ENCODE measurements around the gene MALRD1.
"Not testable (repeated sequence)": the region's sequence is repeated elsewhere in the genome, so short reads cannot be mapped to it uniquely, and the experiment has no call there.

The MALRD1 gene

DNA sequence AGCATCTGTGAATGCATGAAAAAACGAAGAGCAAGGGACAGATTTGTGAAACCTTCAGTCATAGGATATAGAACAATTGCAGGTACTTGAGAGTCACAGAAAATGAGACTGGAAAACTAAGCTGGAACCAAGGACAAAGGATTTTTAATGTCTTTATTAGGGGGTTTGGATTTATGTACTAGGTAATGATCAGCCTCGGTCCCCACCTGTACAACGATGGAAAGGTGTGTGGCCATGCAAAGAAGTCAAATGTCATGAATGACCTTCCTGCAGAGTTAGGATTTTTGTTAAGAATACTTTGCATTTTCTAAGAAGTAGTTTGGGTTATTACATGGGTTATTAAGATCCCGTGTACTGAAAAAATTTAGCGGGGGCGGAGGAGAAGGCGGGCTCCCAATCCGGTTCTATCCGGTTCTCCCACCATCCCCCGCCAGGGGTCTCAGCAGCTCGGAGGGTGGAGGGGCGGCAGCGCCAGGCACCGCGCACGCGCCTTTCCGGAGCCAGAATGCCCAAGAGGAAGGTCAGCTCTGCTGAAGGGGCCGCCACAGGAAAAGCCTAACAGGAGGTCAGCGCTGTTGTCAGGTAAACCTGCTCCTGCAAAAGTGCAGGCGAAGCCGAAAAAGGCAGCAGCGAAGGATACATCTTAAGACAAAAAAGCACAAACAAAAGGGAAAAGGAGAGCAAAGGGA is 440.1 kb downstream of the MALRD1 start:
- no peak for FAIRE-seq
- TF ChIP-seq POLR2A (IDR thresholded peaks at IDR 0.05; ENCODE audit: low read depth, low read length), result no peak
- no peak for DNase-seq (ENCODE audit: insufficient read length, low spot score)

- DNase-seq (ENCODE audit: insufficient read length, low spot score) (no peak), FAIRE-seq (no peak)
- TF ChIP-seq POLR2A (IDR thresholded peaks at IDR 0.05; ENCODE audit: low read depth, low read length), result no peak
Observed at GRCh38 chr10:19491166-19491565, 442.6 kb downstream of the MALRD1 start.

DNA sequence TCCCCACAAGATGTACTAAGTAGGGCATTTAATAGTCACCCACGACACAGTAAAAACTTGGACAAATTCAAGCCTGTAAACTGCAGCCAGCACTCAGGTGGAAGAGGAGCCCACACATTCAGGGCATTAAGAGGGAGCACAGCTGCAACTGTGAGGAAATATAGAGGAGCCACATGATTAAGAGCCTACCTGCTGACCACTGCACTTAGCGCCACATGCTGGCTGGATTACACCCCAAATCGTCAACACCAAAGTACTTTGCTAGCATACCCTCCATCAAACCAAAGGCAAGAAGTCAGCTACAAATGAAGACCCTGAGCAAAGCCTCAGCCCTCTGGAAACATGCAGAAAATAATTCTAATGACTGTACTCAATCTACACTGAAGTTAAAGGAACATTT is 445.3 kb downstream of the MALRD1 start:
- no peak for TF ChIP-seq POLR2A (IDR thresholded peaks at IDR 0.05; ENCODE audit: low read depth, low read length)
- FAIRE-seq, result no peak
- DNase-seq (ENCODE audit: insufficient read length, low spot score), result no peak

DNA sequence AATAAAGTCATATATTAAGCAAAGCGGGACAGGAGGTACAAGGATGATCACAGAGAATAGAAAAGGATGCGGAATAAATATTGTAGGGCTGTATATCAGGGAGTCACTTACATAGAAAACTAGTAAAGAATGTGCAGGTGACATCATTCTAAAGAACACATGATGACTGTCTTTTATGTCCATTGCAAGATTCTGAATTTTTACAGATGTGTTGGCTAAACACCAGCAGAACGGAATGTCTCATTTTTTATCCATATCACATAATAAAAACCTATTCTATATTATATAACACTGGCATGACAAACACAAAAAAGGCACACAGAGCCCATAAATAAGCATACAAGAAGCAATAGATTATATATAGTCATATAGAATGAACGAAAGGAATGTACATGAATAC is 448.4 kb downstream of the MALRD1 start:
- TF ChIP-seq POLR2A (IDR thresholded peaks at IDR 0.05; ENCODE audit: low read depth, low read length), result no peak
- DNase-seq (ENCODE audit: insufficient read length, low spot score), result no peak
- FAIRE-seq, result no peak

GRCh38 chr10:19498393-19499290 is 450.0 kb downstream of the MALRD1 start:
- TF ChIP-seq POLR2A (IDR thresholded peaks at IDR 0.05; ENCODE audit: low read depth, low read length), result no peak
- DNase-seq (ENCODE audit: insufficient read length, low spot score), result no peak
- no peak for FAIRE-seq

GRCh38 chr10:19499291-19499770 is 450.7 kb downstream of the MALRD1 start:
- DNase-seq (ENCODE audit: insufficient read length, low spot score) (no peak), FAIRE-seq (no peak)
- no peak for TF ChIP-seq POLR2A (IDR thresholded peaks at IDR 0.05; ENCODE audit: low read depth, low read length)

DNA sequence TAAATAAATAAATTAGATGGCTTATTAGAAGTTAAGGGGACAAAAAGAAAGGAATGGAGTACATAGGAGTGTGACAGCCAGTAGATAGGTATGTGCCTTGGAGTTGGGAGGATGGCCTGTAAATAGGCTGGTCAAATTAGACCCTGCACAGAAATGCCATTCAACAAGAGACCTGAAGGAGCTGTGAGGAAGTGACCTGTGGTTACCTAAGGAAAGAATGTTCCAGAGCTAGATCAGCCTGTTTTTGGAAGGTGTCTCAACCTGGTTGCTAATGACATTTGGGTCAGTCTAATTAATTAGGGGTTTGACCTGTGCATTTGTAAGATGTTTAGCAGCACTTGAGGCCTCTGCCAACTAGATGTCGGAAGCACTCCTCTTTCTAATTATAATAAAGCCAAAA is 452.4 kb downstream of the MALRD1 start:
- no peak for TF ChIP-seq POLR2A (IDR thresholded peaks at IDR 0.05; ENCODE audit: low read depth, low read length)
- no peak for FAIRE-seq
- no peak for DNase-seq (ENCODE audit: insufficient read length, low spot score)

DNA sequence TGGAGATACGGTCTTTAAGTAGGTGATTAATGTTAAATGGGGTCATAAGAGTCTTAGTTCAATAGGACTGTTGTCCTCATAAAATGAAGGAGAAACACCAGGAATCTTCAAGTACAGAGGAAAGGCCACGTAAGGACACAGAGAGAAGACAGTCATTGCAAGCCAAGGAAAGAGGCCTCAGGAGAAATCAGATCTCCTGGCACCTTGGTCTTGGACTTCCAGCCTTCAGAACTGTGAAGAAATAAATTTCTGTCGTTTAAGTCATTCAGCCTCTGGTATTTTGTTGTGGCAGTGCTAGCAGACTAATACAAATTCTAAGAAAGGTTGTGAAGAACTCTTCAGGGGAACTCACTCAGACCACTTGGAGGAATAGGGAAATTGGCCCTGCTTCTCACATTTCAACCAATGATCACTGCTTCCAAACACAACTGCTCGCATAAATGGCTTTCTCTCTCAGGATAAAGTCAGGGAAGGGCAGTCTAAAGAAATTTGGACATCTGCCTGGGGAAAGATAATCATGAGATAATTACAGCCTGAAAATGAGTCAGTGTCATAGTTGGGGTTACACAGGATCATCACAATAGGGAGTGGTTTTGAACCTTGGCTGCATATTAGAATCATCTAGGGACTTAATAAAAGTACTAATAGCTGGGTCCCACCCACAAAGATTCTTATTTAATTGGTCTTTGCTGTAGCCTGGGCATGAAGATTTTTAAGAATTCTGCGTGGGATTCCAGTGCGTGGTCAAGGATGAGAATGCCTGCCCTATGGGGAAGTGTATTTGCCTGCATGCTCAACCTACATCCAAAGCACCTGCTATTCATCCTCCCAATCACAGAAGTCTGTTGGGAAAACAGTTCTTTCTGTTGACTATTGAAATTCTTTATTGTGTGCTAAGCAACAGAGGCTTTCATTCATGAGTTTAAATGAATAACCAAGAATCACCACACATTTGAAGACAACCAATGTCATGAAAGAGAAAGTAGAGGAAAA is 457.0 kb downstream of the MALRD1 start:
- DNase-seq (ENCODE audit: insufficient read length, low spot score) (no peak), FAIRE-seq (no peak)
- no peak for TF ChIP-seq POLR2A (IDR thresholded peaks at IDR 0.05; ENCODE audit: low read depth, low read length)

DNA sequence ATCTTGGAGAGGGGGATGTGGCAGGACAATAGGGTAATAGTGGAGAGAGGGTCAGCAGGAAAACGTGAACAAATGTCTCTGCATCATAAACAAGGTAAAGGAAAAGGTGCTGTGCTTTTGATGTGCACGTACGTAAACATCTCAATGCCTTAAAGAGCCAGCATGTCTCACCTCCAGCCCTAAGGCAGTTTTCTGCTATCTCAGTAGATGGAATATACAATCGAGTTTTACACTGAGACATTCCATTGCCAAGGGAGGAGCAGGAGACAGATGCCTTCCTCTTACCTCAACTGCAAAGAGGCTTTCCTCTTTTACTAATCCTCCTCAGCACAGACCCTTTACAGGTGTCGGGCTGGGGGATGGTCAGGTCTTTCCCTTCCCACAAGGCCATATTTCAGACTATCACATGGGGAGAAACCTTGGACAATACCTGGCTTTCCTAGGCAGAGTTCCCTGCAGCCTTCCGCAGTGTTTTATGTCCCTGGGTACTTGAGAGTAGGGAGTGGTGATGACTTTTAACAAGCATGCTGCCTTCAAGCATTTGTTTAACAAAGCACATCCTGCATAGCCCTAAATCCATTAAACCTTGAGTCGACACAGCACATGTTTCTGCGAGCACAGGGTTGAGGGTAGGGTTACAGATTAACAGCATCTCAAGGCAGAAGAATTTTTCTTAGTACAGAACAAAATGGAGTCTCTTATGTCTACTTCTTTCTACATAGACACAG is 461.6 kb downstream of the MALRD1 start:
- DNase-seq (ENCODE audit: insufficient read length, low spot score), result not testable (repeated sequence)

DNA sequence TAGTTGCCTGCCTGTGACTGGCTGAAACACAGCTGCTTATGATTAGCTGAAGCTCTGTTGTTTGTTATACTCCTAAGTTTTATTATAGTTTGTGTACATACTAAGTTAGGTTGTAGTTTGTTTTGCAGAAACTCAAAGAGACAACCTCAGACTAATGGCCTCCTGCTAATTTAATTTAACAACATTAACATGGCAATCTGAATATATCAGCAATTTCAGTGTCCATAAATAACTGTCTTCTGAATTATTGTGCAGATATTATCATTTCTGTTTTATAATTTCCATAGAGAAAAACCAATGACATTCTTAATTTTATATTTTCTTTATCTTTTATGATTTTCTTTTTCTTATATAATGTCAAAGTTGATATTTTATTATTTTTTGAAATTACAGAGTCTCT is 469.5 kb downstream of the MALRD1 start:
- FAIRE-seq (no peak), DNase-seq (ENCODE audit: insufficient read length, low spot score) (no peak)
- TF ChIP-seq POLR2A (IDR thresholded peaks at IDR 0.05; ENCODE audit: low read depth, low read length), result no peak

More for the DNA sequence above, 461.6 kb downstream of the MALRD1 start:
- not testable (repeated sequence) for FAIRE-seq

DNA sequence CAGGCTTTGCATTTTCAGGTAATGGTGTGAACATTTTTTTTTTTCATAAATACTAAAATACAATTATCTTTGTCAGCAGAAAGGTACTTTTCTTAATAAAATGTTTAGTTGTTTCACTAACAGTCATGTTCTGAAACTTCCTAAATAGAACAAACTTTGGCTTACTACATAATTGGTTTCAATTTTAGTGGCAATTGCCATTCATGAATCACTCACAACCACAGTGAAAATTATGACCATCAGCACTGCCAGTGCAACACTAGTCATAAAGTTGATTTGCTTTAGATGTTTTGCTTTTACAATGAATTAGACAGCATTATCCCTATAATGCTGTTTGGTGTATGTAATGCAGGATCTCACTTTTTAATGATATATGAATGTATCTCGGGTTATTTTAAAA is 470.0 kb downstream of the MALRD1 start:
- TF ChIP-seq POLR2A (IDR thresholded peaks at IDR 0.05; ENCODE audit: low read depth, low read length), result no peak
- DNase-seq (ENCODE audit: insufficient read length, low spot score) (no peak), FAIRE-seq (no peak)

- DNase-seq (ENCODE audit: insufficient read length, low spot score) (no peak), FAIRE-seq (no peak)
- TF ChIP-seq POLR2A (IDR thresholded peaks at IDR 0.05; ENCODE audit: low read depth, low read length), result no peak
Observed at GRCh38 chr10:19531324-19531723, 482.7 kb downstream of the MALRD1 start.

GRCh38 chr10:19532411-19532810 is 483.8 kb downstream of the MALRD1 start:
- no peak for TF ChIP-seq POLR2A (IDR thresholded peaks at IDR 0.05; ENCODE audit: low read depth, low read length)
- DNase-seq (ENCODE audit: insufficient read length, low spot score) (no peak), FAIRE-seq (no peak)
